H1 (cell line): ENCODE measurements around the gene SIK2. TPM values are rescaled to one million over a fixed set of nuclear protein-coding genes. Genes with fewer than 3 reads are reported as not detected.

ENCODE experiments used
- CREB1 ChIP-seq: IDR thresholded peaks from 2 replicates; pipeline ENCODE4 v1.6.1; 2012; ENCODE audit warnings: inconsistent platforms
- SIRT6 ChIP-seq: IDR thresholded peaks from one replicate; pipeline ENCODE4 v1.7.1; 2012; ENCODE audit warnings: low read length, inconsistent platforms
- SUZ12 ChIP-seq: fragments of 200-600 bp; sonication (generic); IDR thresholded peaks from 2 replicates; pipeline ENCODE4 v1.6.1; 2012; ENCODE audit warnings: mild to moderate bottlenecking, inconsistent platforms, low read length, moderate library complexity, mixed read lengths
- TAF7 ChIP-seq: optimal IDR thresholded peaks from 2 replicates; pipeline ENCODE3; 2011; ENCODE audit warnings: low read depth, mild to moderate bottlenecking, inconsistent platforms, low read length, moderate library complexity, borderline replicate concordance
- polyA plus RNA-seq, 7 experiments: library from polyadenylated mRNA; depleted of rRNA in 3 of 7; stranded (reverse) in 5 of 7; unstranded in 2 of 7; fragments of >200 nt in 5 of 7; fragments of 200-250 nt in 2 of 7; gene quantifications; 1 replicate in 5 of 7; 2 replicates in 1 of 7; 4 replicates in 1 of 7; pipeline versions ENCODE4 v1.2.1 to v1.2.3, GENCODE V29; 2011 to 2013; ENCODE audit warnings: missing spikeins in 2 of 7, mixed read lengths in 2 of 7
- total RNA-seq: library from RNA; stranded (reverse); fragmentation: NEBNext Ultra II Directional; extraction: Animal tissue kit (Norgen Biotek cat#: 25700); gene quantifications from 2 replicates; pipeline ENCODE4 v1.2.1, GENCODE V29; 2021

SIK2 gene
- total and polyA plus RNA-seq, 2 of the 8 experiments (the other 6 are each of a cell fraction or from before 2014, with no cell fraction given): 8.8 to 11.2 TPM

DNA sequence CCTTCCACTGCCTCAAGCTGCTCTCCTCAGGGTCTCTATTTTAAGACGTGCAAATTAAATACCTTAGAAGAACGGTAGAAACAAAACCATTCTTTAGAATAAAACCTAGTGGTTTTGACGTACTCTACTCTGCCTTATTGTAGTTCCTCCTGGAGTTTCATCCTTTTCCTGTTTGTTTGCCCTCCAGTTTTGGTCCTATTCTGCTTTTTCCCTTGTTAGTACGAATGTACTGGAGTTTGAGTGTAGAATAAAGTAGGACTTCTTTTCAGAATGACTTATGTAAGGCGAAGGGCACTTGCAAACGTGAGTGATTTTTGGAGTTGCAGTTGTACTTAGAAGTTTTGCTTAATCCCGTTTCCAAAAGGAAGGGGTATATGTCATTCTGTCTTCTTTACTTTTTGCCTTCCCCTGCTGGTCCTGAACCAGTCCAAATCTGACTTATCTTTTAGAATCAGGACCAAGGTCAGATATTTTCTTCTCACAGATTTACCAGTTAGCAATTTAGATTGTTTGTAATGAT is 1.4 kb downstream of the SIK2 start (continued):
- TF ChIP-seq TAF7 (no peak), SUZ12 (no peak), SIRT6 (no peak), CREB1 (no peak)
